ENCODE measurements around the gene VPS37B.

The VPS37B gene

GRCh38 chr12:122869207-122869973 lies 26.5 kb downstream of the VPS37B start:
- TF ChIP-seq KLF7 (tag by site-specific recombination; IDR thresholded peaks at IDR 0.05; ENCODE audit: borderline replicate concordance) (no peak), ZNF660 (tag by site-specific recombination; IDR thresholded peaks at IDR 0.05) (no peak), ZNF324 (tag by site-specific recombination; IDR thresholded peaks at IDR 0.05) (no peak), ZNF223 (tag by site-specific recombination; IDR thresholded peaks at IDR 0.05) (no peak), ZNF629 (tag by site-specific recombination; IDR thresholded peaks at IDR 0.05) (no peak), ZBTB48 (tag by site-specific recombination; IDR thresholded peaks at IDR 0.05) (no peak), ZNF114 (tag by site-specific recombination; IDR thresholded peaks at IDR 0.05) (no peak), AEBP2 (tag by site-specific recombination; IDR thresholded peaks at IDR 0.05; ENCODE audit: borderline replicate concordance) (no peak), ZNF555 (tag by site-specific recombination; conservative IDR thresholded peaks at IDR 0.05) (no peak), ZNF148 (tag by site-specific recombination; IDR thresholded peaks at IDR 0.05; ENCODE audit: borderline replicate concordance) (no peak), ZSCAN5A (tag by site-specific recombination; IDR thresholded peaks at IDR 0.05) (no peak), ZNF624 (tag by site-specific recombination; IDR thresholded peaks at IDR 0.05) (no peak), BCL11A (tag by site-specific recombination; IDR thresholded peaks at IDR 0.05; ENCODE audit: low read depth) (no peak), ZFP41 (tag by site-specific recombination; IDR thresholded peaks at IDR 0.05; ENCODE audit: borderline replicate concordance) (no peak), ZNF558 (tag by site-specific recombination; IDR thresholded peaks at IDR 0.05) (no peak), ZNF423 (tag by site-specific recombination; IDR thresholded peaks at IDR 0.05) (no peak), ZNF518A (tag by site-specific recombination; conservative IDR thresholded peaks at IDR 0.05; ENCODE audit: low read depth) (no peak), ZNF580 (tag by site-specific recombination; IDR thresholded peaks at IDR 0.05) (no peak)
- POLR2A ChIA-PET, result no interaction called here
- H3K27ac ChIP-seq (ENCODE audit: extremely low read depth, low read depth, low read length), result no peak overlapping the region
- no peaks in the 10 kb centered on the region for H3K9me3 ChIP-seq (ENCODE audit: control insufficient read depth, insufficient read depth, low read depth, low read length)
- CTCF ChIA-PET, result interaction anchor here (0.7 to 1.8 kb wide), 3 partner anchors 8 to 83 kb away, joined by 4 to 10 read pairs (median 5); no protein-coding TSS in a partner anchor
- H3K4me3 ChIP-seq (ENCODE audit: low read depth, low read length), result no peak overlapping the region
- peaks cover 0 to 63% of the 10 kb centered on the region in 2 experiments; a peak in 2 of 3 replicates for H3K36me3 ChIP-seq (ENCODE audit: control insufficient read depth in 2 of 2, insufficient read depth in 1 of 2, low read length in 2 of 2)
- H3K4me1 ChIP-seq (ENCODE audit: control insufficient read depth, insufficient read depth, low read length), result peaks cover 18% of the 10 kb centered on the region

Measured in HEK293 (cell line).